GM19328 (cell line): ENCODE data around the gene NPC1L1.
A peak's percentile ranks its signal among the peaks of the same experiment; 100 is the strongest.
"Not testable (repeated sequence)": the region's sequence is repeated elsewhere in the genome, so short reads cannot be mapped to it uniquely, and the experiment has no call there.

Source experiments
- ATAC-seq: cut with Tn5 transposase; IDR thresholded peaks from one replicate; pipeline ENCODE4 v1.9.1; 2021; ENCODE audit warnings: mild to moderate bottlenecking, moderate library complexity; ENCODE audit not compliant: unreplicated experiment

Gene NPC1L1

GRCh38 chr7:44506592-44507288 is 34.4 kb downstream of the NPC1L1 start:
- ATAC-seq = not testable (repeated sequence)

GRCh38 chr7:44505595-44505994 is 35.5 kb downstream of the NPC1L1 start:
- no peak for ATAC-seq

DNA sequence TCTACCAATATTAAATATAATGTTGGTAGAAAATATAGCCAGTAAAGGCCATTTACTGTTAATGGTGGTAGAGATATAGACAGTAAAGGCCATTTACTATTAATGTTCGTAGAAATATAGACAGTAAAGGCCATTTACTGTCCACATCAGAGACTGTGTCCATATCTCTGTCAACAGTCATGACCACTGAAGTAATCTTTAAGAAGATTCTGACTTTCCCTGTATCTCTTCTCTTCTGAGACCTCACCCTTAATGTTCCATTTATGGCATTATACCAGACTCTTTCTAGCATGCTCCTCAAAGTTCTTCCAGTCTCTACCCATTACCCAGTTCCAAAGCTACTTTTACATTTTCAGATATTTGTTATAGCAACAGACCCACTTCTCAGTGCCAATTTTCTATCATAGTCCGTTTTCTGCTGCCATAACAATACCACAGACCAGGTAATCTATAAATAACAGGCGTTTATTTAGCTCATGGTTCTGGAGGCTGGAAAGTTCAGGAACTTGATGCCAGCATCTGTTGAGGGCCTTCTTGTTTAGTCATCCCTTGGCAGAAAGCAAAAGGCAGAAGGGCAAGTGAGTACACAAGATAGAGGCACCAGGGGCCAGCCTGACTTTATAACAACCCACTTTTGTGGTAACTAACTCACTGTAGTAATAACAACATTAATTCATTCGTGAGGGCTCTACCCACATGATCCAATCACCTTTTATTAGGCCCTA is 42.7 kb downstream of the NPC1L1 start:
- ATAC-seq = no peak

- ATAC-seq = no peak
These were observed 43.7 kb downstream of the NPC1L1 start for GRCh38 chr7:44497155-44498027.

- no peak for ATAC-seq
These were observed 44.7 kb downstream of the NPC1L1 start for GRCh38 chr7:44496385-44496784.

DNA sequence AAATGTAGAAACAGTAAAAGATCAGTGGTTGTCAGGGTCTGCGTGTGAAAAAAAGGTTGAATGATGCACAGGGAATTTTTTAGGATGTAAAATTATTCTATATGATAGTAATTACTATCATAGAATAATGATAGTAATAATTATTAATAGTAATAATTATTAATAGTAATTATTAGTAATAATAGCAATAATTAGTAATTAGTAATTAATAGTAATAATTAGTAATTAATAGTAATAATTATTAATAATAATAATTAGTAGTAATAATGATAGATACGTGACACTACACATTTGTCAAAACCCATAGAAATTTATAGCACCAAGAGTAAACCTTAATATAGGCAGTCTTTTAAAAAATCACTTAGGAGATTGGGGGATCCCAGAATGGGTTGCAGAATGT is 46.2 kb downstream of the NPC1L1 start:
- no peak for ATAC-seq

- ATAC-seq = no peak
These were observed 49.9 kb downstream of the NPC1L1 start for GRCh38 chr7:44491229-44491628.

DNA sequence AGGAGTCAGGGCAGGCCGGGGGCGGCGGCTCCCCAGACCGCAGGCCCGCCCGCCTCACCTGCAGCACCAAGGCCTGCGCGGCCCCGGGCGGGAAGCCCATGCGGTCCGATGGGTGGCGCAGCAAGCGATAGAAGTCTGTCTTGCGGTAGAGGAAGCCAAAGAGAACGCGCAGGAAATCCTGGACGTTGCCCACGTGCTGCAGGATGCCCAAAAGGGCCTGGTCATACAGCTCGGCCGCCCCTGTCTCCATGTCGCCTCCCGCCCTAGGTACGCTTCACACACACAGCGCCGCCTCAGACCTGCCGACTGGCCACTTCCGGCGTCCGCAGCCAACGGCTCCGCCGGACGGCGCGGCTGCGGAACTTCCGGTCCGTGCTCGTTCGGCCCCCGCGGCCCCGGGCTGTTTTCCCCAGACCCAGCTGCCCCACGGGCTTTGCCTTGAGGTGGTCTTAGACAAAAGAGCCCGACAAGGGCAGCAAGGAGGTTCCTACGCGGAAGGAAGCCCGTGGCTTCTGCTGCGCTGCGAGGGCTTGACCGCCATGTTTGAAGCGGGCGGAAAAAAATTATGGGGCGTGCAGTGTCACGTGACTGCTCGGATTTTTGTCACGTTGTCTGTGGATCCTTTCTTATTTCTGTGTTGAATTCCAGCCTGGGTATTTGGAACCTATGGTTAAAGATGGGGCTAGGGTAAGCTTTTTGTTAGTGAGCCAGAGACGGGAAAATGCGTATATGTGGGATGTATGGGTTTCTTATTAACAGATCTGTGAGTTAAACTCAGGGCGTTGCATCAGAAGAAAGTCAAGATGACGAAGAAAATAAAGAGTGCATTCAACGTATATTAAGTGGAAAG is 50.6 kb downstream of the NPC1L1 start, which contains the start of gene NUDCD3:
NUDCD3 (minus strand) TSS at position 308 of the 850 bp plus-strand sequence; CDS start at position 250, 58 bp downstream.
- peak; percentile 88 for ATAC-seq

DNA sequence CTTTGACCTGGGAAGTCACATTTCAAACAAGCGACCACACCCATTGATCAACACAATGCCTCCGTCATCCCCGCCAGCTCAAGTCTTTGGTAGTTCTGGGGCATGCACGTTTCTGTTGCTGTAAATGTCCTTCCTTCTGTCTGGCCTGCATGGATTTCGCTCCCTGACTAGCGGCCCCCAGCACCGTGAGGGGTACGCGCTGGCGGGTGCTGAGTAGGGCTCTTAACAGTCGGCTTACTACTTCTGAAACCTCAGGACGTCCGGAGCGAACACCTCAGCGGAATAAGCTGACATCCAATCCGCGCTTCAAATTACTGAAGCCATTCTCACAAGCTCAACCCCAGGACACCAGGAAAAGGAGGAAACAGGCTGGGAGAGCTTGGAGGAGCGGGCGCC is 51.2 kb downstream of the NPC1L1 start:
- peak; percentile 24 for ATAC-seq

DNA sequence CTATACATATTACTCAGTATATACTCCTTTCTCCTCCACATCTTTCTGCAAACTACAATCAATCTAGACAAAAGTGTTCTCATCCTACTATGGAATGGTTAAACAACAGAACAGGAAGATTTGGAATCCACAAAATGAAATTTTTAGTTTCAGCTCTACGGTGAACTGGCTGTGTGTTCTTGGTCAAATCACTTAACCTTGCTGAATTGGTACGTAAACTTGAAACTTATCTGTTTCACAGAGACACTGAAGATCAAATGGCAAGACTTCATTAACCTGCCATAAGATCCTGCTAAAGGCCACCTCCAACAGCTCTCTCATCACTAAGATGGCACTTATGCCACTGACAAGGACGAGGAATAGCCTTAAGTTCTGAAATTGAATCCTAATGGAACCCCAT is 52.2 kb downstream of the NPC1L1 start:
- ATAC-seq = no peak

- ATAC-seq = no peak
These were observed 54.4 kb downstream of the NPC1L1 start for GRCh38 chr7:44486693-44487092.

- no peak for ATAC-seq
These were observed 55.1 kb downstream of the NPC1L1 start for GRCh38 chr7:44486001-44486400.

DNA sequence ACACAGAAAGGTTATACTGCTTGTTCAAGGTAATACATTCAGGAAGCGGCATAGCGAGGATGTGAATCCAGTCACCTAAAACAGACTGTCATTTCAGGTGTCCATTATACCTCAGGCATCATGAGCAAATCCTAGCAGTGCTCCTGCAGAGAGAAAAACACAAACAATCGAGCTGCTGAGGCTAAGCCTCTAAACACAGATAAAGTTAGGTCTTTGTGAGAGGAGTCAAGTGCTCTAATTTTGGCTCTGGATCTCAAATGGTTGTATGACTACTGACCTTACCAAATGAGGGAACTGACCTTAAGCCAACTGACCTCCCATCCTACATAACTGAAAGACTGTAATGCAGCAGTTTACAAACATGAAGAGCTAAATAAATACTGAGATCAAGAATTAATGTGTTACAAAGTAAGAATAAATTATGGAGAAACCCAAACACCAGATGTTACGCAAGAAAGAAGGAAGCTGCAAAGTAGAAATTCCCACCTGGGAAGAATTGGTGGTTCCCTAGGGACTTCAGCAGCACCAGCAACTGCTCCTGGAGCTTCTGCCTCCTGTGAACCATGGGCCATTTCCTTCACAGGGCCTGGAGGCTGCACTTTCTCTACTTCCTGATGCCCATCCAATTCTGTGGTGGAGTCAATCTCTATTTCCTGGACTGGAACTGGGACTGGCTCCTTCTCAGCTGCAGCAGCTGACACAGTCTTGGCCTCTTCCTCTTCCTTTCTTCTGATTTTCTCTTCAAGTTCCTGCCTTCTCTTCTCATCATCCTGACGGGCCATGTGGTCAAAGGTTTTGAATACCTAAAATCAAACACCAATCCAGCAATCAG is 56.4 kb downstream of the NPC1L1 start:
- no peak for ATAC-seq

GRCh38 chr7:44482502-44483485 is 58.3 kb downstream of the NPC1L1 start:
- no peak for ATAC-seq

DNA sequence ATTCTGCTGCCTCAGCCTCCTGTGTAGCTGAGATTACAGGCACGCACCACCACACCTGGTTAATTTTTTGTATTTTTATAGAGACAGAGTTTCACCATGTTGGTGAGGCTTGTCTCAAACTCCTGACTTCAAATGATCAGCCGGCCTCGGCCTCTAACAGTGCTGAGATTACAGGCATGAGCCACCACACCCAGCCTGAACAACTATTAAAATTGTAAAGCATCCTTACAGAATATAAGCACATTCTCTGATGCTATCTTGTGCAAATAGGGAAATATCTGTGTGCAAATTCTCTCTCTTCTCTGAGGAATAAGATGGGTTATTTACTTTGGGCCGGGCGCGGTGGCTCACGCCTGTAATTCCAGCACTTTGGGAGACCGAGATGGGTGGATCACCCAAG is 63.2 kb downstream of the NPC1L1 start:
- no peak for ATAC-seq

GRCh38 chr7:44477063-44477830 is 63.9 kb downstream of the NPC1L1 start:
- ATAC-seq = no peak

- ATAC-seq = no peak
These were observed 64.8 kb downstream of the NPC1L1 start for GRCh38 chr7:44476313-44476712.

DNA sequence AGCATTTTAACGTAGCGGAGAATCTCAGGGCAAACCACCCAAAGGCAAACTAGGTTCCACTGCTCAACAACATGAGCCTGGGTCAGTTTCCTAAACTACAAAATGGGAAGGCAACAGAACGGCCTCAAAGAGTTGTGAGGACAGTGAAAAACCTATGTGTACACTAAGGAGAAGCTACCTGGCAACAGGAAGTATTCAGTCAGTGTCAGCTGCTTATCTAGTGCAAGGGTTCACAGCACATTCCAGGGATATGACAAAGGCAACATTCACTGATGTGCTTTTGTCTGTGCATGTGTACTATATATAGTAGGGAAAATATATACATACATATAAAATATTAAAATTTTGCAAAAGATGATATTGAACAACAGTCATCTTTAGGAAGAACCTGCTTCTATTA is 67.8 kb downstream of the NPC1L1 start:
- no peak for ATAC-seq
